ENCODE measurements around the gene ASPM.

Gene ASPM

DNA sequence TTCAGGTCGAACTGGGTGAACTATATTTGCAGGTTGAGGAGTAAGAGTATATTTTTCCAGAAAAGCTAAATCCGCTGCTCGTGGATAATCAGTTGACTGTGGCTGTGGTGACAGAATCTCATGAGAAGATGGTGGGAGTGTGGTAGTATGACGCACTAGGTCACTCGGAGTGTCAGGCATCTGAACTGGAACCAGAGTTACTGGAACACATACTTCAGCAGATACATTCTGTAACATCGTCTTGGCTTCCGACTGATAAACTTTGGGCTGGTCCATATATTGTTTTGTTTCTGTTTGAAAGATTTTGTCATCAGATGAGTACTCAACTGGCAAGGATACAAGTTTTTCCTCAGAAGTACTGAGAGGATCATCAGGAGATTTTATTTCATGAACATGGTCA is 13.0 kb upstream of the ASPM start:
- H3K36me3 ChIP-seq (ENCODE audit: low read length): no peaks in the 10 kb centered on the region; the same call in 1 of the 2 replicates
- no peaks in the 10 kb centered on the region for H4K20me1 ChIP-seq (ENCODE audit: low read depth, low read length)
- H3K79me2 ChIP-seq (ENCODE audit: insufficient read depth, low read length): no peaks in the 10 kb centered on the region
- no peak overlapping the region for H2AFZ ChIP-seq (ENCODE audit: low read depth, low read length, severe bottlenecking)
- no peaks in the 10 kb centered on the region for H3K27me3 ChIP-seq (ENCODE audit: low read length)
- no peaks in the 10 kb centered on the region; the same call in 1 of the 2 replicates for H3F3A ChIP-seq (ENCODE audit: insufficient read depth)
- H3K4me2 ChIP-seq (ENCODE audit: low read depth, low read length, poor library complexity, severe bottlenecking): no peak overlapping the region
- TF ChIP-seq, protein P1, sequence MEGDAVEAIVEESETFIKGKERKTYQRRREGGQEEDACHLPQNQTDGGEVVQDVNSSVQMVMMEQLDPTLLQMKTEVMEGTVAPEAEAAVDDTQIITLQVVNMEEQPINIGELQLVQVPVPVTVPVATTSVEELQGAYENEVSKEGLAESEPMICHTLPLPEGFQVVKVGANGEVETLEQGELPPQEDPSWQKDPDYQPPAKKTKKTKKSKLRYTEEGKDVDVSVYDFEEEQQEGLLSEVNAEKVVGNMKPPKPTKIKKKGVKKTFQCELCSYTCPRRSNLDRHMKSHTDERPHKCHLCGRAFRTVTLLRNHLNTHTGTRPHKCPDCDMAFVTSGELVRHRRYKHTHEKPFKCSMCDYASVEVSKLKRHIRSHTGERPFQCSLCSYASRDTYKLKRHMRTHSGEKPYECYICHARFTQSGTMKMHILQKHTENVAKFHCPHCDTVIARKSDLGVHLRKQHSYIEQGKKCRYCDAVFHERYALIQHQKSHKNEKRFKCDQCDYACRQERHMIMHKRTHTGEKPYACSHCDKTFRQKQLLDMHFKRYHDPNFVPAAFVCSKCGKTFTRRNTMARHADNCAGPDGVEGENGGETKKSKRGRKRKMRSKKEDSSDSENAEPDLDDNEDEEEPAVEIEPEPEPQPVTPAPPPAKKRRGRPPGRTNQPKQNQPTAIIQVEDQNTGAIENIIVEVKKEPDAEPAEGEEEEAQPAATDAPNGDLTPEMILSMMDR (IDR thresholded peaks at IDR 0.05; ENCODE audit: insufficient read depth, low read length, poor library complexity, severe bottlenecking): no peak
- no peak for TF ChIP-seq EZH2phosphoT487 (conservative IDR thresholded peaks at IDR 0.05; ENCODE audit: low read length)
- H3K9me3 ChIP-seq (ENCODE audit: insufficient read depth, low read length): no peaks in the 10 kb centered on the region
- no peaks in the 10 kb centered on the region for H3K9me2 ChIP-seq (replicated peaks; ENCODE audit: insufficient read depth, low read length)
- no peak overlapping the region for H3K27ac ChIP-seq (ENCODE audit: low read depth, low read length)
- H3K9ac ChIP-seq (ENCODE audit: low read length): no peak overlapping the region
- no peak overlapping the region for H3K4me3 ChIP-seq (ENCODE audit: insufficient read depth, low read length, poor library complexity, severe bottlenecking)

DNA sequence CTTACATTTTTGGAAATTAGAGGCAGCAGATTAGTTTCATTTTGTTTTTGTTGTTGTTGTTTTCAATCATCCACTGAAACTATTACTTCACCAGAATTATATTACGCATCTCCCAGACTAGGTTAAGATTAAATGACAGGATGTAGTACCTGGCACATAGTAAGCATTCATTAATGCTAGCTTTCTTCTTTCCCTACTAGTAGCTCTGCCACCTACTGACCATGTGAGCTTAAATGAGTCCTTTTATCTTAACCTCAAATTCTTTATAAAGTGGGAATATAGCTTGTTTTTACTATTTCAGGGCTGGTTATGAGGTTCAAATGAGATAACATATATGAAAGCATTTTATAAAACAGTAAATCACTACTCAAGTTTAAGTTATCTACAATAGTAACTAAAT is 10.2 kb upstream of the ASPM start:
- no peak overlapping the region for H3K4me2 ChIP-seq (ENCODE audit: low read depth, low read length, poor library complexity, severe bottlenecking)
- no peaks in the 10 kb centered on the region for H3K79me2 ChIP-seq (ENCODE audit: insufficient read depth, low read length)
- no peaks in the 10 kb centered on the region for H3K9me3 ChIP-seq (ENCODE audit: insufficient read depth, low read length)
- no peaks in the 10 kb centered on the region for H4K20me1 ChIP-seq (ENCODE audit: low read depth, low read length)
- H3K4me3 ChIP-seq (ENCODE audit: insufficient read depth, low read length, poor library complexity, severe bottlenecking): no peak overlapping the region
- no peaks in the 10 kb centered on the region for H3K9me2 ChIP-seq (replicated peaks; ENCODE audit: insufficient read depth, low read length)
- no peaks in the 10 kb centered on the region for H3K27me3 ChIP-seq (ENCODE audit: low read length)
- TF ChIP-seq, protein P1 (IDR thresholded peaks at IDR 0.05; ENCODE audit: insufficient read depth, low read length, poor library complexity, severe bottlenecking): no peak
- TF ChIP-seq EZH2phosphoT487 (conservative IDR thresholded peaks at IDR 0.05; ENCODE audit: low read length): no peak
- H3K36me3 ChIP-seq (ENCODE audit: low read length): no peaks in the 10 kb centered on the region; the same call in 1 of the 2 replicates
- H2AFZ ChIP-seq (ENCODE audit: low read depth, low read length, severe bottlenecking): no peak overlapping the region
- H3F3A ChIP-seq (ENCODE audit: insufficient read depth): no peaks in the 10 kb centered on the region; the same call in 1 of the 2 replicates
- no peak overlapping the region for H3K27ac ChIP-seq (ENCODE audit: low read depth, low read length)
- H3K9ac ChIP-seq (ENCODE audit: low read length): no peak overlapping the region

DNA sequence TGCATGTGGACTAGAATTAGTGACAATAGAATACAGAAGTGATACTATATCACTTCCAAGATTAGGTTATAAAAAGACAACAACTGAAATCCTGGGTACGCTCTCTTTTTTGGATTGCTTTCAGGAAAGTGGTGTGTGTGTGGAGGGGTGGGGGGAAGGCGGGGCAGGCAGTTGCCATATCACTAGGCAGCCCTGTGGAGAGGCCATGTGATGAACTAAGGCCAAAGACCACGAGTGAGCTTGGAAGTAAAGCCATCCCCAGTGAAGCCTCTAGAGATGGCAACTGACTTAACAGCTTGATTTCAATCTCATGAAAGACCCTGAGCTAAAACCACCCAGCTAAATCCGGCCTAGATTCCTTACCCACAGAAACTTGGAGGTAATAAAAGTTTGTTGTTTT is 6.2 kb upstream of the ASPM start:
- no peak overlapping the region for H3K27ac ChIP-seq (ENCODE audit: low read depth, low read length)
- H3K9me3 ChIP-seq (ENCODE audit: insufficient read depth, low read length): no peaks in the 10 kb centered on the region
- peaks cover 5% of the 10 kb centered on the region; the same call in 1 of the 2 replicates for H3F3A ChIP-seq (ENCODE audit: insufficient read depth)
- no peaks in the 10 kb centered on the region for H3K79me2 ChIP-seq (ENCODE audit: insufficient read depth, low read length)
- no peaks in the 10 kb centered on the region for H3K9me2 ChIP-seq (replicated peaks; ENCODE audit: insufficient read depth, low read length)
- no peaks in the 10 kb centered on the region for H4K20me1 ChIP-seq (ENCODE audit: low read depth, low read length)
- no peak overlapping the region for H3K4me3 ChIP-seq (ENCODE audit: insufficient read depth, low read length, poor library complexity, severe bottlenecking)
- H3K36me3 ChIP-seq (ENCODE audit: low read length): no peaks in the 10 kb centered on the region
- TF ChIP-seq, protein P1 (IDR thresholded peaks at IDR 0.05; ENCODE audit: insufficient read depth, low read length, poor library complexity, severe bottlenecking): no peak
- H3K27me3 ChIP-seq (ENCODE audit: low read length): no peaks in the 10 kb centered on the region
- H2AFZ ChIP-seq (ENCODE audit: low read depth, low read length, severe bottlenecking): no peak overlapping the region
- no peak overlapping the region for H3K9ac ChIP-seq (ENCODE audit: low read length)
- H3K4me2 ChIP-seq (ENCODE audit: low read depth, low read length, poor library complexity, severe bottlenecking): no peak overlapping the region
